MCF 10A (cell line): ENCODE data around the gene HK2. TPM values are rescaled to one million over a fixed set of nuclear protein-coding genes. Genes with fewer than 3 reads are reported as not detected.
A peak's percentile ranks its signal among the peaks of the same experiment; 100 is the strongest.
"Not testable (repeated sequence)": the region's sequence is repeated elsewhere in the genome, so short reads cannot be mapped to it uniquely, and the experiment has no call there.

Source experiments
- BruUV-seq: library from RNA; stranded (reverse); fragments of 400-500 nt; replicated peaks from 2 replicates; lab custom pipeline; 2021; lab: Mats Ljungman, UMichigan
- CTCF ChIA-PET: fragments of 300-600 bp; sonication (Branson Sonifier 250); formaldehyde crosslinking; extraction: SDS; loops from one replicate; lab custom pipeline; 2021; ENCODE audit warnings: antibody characterized with exemption, inconsistent platforms; lab: Yijun Ruan, JAX
- POLR2A ChIA-PET: fragments of 300-600, 350-650 bp; sonication (Branson Sonifier 250); formaldehyde crosslinking; extraction: SDS; loops from one replicate; lab custom pipeline; 2020; ENCODE audit warnings: antibody characterized with exemption, inconsistent platforms; lab: Yijun Ruan, JAX
- DNase-seq: peaks from one replicate; pipeline ENCODE4 v3.0.0-alpha.2; 2018; ENCODE audit not compliant: unreplicated experiment
- H3K27ac Mint-ChIP-seq: one replicate; pipeline ENCODE4 v1.8.0; 2022; ENCODE audit warnings: mild to moderate bottlenecking, low read depth, mixed read lengths; ENCODE audit not compliant: unreplicated experiment
- H3K27me3 Mint-ChIP-seq: one replicate; pipeline ENCODE4 v1.8.0; 2022; ENCODE audit warnings: mixed read lengths; ENCODE audit not compliant: insufficient read depth, unreplicated experiment
- H3K36me3 Mint-ChIP-seq: one replicate; pipeline ENCODE4 v1.8.0; 2022; ENCODE audit warnings: mild to moderate bottlenecking, moderate library complexity, mixed read lengths; ENCODE audit not compliant: insufficient read depth, unreplicated experiment
- H3K4me1 Mint-ChIP-seq: one replicate; pipeline ENCODE4 v1.8.0; 2022; ENCODE audit warnings: mixed read lengths; ENCODE audit not compliant: insufficient read depth, unreplicated experiment
- H3K4me3 Mint-ChIP-seq: one replicate; pipeline ENCODE4 v1.8.0; 2022; ENCODE audit warnings: mild to moderate bottlenecking, moderate library complexity, mixed read lengths; ENCODE audit not compliant: unreplicated experiment
- H3K9me3 Mint-ChIP-seq: one replicate; pipeline ENCODE4 v1.8.0; 2022; ENCODE audit warnings: mixed read lengths; ENCODE audit not compliant: unreplicated experiment
- CTCF ChIP-seq: fragments of 200-600 bp; IDR thresholded peaks from one replicate; pipeline ENCODE4 v1.8.0; 2022; ENCODE audit warnings: antibody characterized with exemption, mild to moderate bottlenecking; ENCODE audit not compliant: unreplicated experiment
- intact Hi-C: fragments of 100-400 bp; cut with micrococcal nuclease; formaldehyde crosslinking; loops from 2 replicates; pipeline ENCODE4 v1.14.1; 2022
- total RNA-seq: library from RNA; stranded (reverse); gene quantifications from 2 replicates; pipeline ENCODE4 v1.2.3, GENCODE V29; 2022

The HK2 gene
- total RNA-seq, 1 experiment from 2014 or later = 47.8 TPM

- ChIA-PET CTCF (interaction anchor here (0.9 kb wide), 1 partner anchor 8 kb away, joined by 4 read pairs; no protein-coding TSS in a partner anchor), POLR2A (no interaction called here)
- H3K27me3 Mint-ChIP-seq = no peaks in the 10 kb centered on the region
- no peak for DNase-seq
- no peaks in the 10 kb centered on the region for H3K9me3 Mint-ChIP-seq
- H3K4me1 Mint-ChIP-seq = peaks cover 11% of the 10 kb centered on the region
- no peaks in the 10 kb centered on the region for H3K36me3 Mint-ChIP-seq
- no peak for TF ChIP-seq CTCF
- no TSS peak for BruUV-seq
- intact Hi-C loops = loop anchor here (10.0 kb wide), 1 partner anchor 64 kb away; no protein-coding TSS in a partner anchor
- H3K4me3 Mint-ChIP-seq = no peak overlapping the region
- H3K27ac Mint-ChIP-seq = no peak overlapping the region
Observed at GRCh38 chr2:74828543-74828942, 5.4 kb upstream of the HK2 start.

- no peaks in the 10 kb centered on the region for H3K27me3 Mint-ChIP-seq
- H3K4me3 Mint-ChIP-seq = no peak overlapping the region
- CTCF ChIA-PET = interaction anchor here (0.5 to 1.8 kb wide), 5 partner anchors 16 to 405 kb away, joined by 3 to 8 read pairs (median 3); no protein-coding TSS in a partner anchor
- intact Hi-C loops = no loop called here
- TF ChIP-seq CTCF = no peak
- DNase-seq = peak; percentile 34
- BruUV-seq = no TSS peak
- no peaks in the 10 kb centered on the region for H3K36me3 Mint-ChIP-seq
- H3K4me1 Mint-ChIP-seq = peaks cover 22% of the 10 kb centered on the region
- no peaks in the 10 kb centered on the region for H3K9me3 Mint-ChIP-seq
- POLR2A ChIA-PET = interaction anchor here (0.7 to 8.4 kb wide), 3 partner anchors 42 to 327 kb away, joined by 3 to 123 read pairs (median 5); no protein-coding TSS in a partner anchor
- H3K27ac Mint-ChIP-seq = no peak overlapping the region
Observed at GRCh38 chr2:74831693-74832530, 2.0 kb upstream of the HK2 start.

- DNase-seq = peak; percentile 38
- H3K36me3 Mint-ChIP-seq, H3K27me3 Mint-ChIP-seq, H3K9me3 Mint-ChIP-seq: not testable (repeated sequence)
- H3K4me1 Mint-ChIP-seq = peaks cover 34% of the 10 kb centered on the region
- CTCF ChIA-PET = interaction anchor here (0.6 to 12.5 kb wide), 8 partner anchors 13 to 125 kb away, joined by 3 to 140 read pairs (median 4); no protein-coding TSS in a partner anchor
- peak overlapping the region; percentile 64 for H3K27ac Mint-ChIP-seq
- peak overlapping the region; percentile 85 for H3K4me3 Mint-ChIP-seq
- TSS peak; percentile 57 for BruUV-seq
- intact Hi-C loops = loop anchor here (2.0 kb wide), 1 partner anchor 94 kb away; no protein-coding TSS in a partner anchor
- POLR2A ChIA-PET = interaction anchor here (0.6 to 8.4 kb wide), 18 partner anchors 9 to 501 kb away, joined by 3 to 123 read pairs (median 6); no protein-coding TSS in a partner anchor
Observed at GRCh38 chr2:74834234-74834791, 386 bp downstream of the HK2 start.

GRCh38 chr2:74834792-74835755, 1.1 kb downstream of the HK2 start:
- no peaks in the 10 kb centered on the region for H3K9me3 Mint-ChIP-seq
- no peaks in the 10 kb centered on the region for H3K27me3 Mint-ChIP-seq
- intact Hi-C loops = loop anchor here (1.0 to 2.0 kb wide), 2 partner anchors 41 to 94 kb away; no protein-coding TSS in a partner anchor
- H3K4me1 Mint-ChIP-seq = peaks cover 34% of the 10 kb centered on the region
- peaks cover 7% of the 10 kb centered on the region for H3K36me3 Mint-ChIP-seq
- peak overlapping the region; percentile 86 for H3K27ac Mint-ChIP-seq
- peak; percentile 75 for DNase-seq
- BruUV-seq = TSS peak; percentile 55
- H3K4me3 Mint-ChIP-seq = peak overlapping the region; percentile 85
- ChIA-PET CTCF (interaction anchor here (0.7 to 12.5 kb wide), 14 partner anchors 10 to 147 kb away, joined by 3 to 140 read pairs (median 4); no protein-coding TSS in a partner anchor), POLR2A (interaction anchor here (0.6 to 8.4 kb wide), 27 partner anchors 9 to 1098 kb away, joined by 3 to 123 read pairs (median 5); partner anchors contain the start of gene TPRKB)
- TF ChIP-seq CTCF = no peak
